Liver (tissue), 9 donors: Measurements from ENCODE around the gene PIEZO2. TPM values are rescaled to one million over a fixed set of nuclear protein-coding genes. Genes with fewer than 3 reads are reported as not detected.

ENCODE experiments used
- DNase-seq: peaks from one replicate; pipeline ENCODE4 v3.0.0-alpha.2; 2017; ENCODE audit warnings: low spot score
- H3K27ac ChIP-seq, 2 donors: one replicate each; pipeline ENCODE4 v1.7.0; 2013; ENCODE audit warnings: inconsistent platforms in 2 of 2, low read length in 2 of 2, control low read depth in 1 of 2, low read depth in 1 of 2, mild to moderate bottlenecking in 1 of 2
- H3K27me3 ChIP-seq, 4 donors: one replicate each; pipeline versions ENCODE4 v1.6.1 to v1.7.0; 2013; ENCODE audit warnings: low read length in 3 of 4, inconsistent platforms in 1 of 4, mild to moderate bottlenecking in 1 of 4, moderate library complexity in 1 of 4; ENCODE audit not compliant: control insufficient read depth in 4 of 4, insufficient read depth in 4 of 4
- H3K36me3 ChIP-seq, 4 donors: one replicate each; pipeline versions ENCODE4 v1.6.1 to v1.7.0; 2013; ENCODE audit warnings: low read length in 3 of 4, mild to moderate bottlenecking in 3 of 4, low read depth in 1 of 4, moderate library complexity in 1 of 4; ENCODE audit not compliant: control insufficient read depth in 4 of 4, insufficient read depth in 3 of 4
- H3K4me1 ChIP-seq, 4 donors: one replicate each; pipeline versions ENCODE4 v1.6.1 to v1.7.0; 2013; ENCODE audit warnings: low read length in 3 of 4, mild to moderate bottlenecking in 3 of 4, moderate library complexity in 1 of 4; ENCODE audit not compliant: control insufficient read depth in 4 of 4, insufficient read depth in 4 of 4
- H3K4me3 ChIP-seq, 3 donors: one replicate each; pipeline versions ENCODE4 v1.6.1 to v1.7.0; 2013; ENCODE audit warnings: low read length in 3 of 3, control low read depth in 1 of 3, low read depth in 1 of 3, mild to moderate bottlenecking in 1 of 3
- H3K9ac ChIP-seq, 2 donors: one replicate each; pipeline ENCODE4 v1.7.0; 2013; ENCODE audit warnings: low read length in 2 of 2, mild to moderate bottlenecking in 2 of 2, moderate library complexity in 2 of 2, control low read depth in 1 of 2, low read depth in 1 of 2
- H3K9me3 ChIP-seq, 4 donors: one replicate each; pipeline versions ENCODE4 v1.6.1 to v1.7.0; 2013; ENCODE audit warnings: low read length in 3 of 4; ENCODE audit not compliant: control insufficient read depth in 4 of 4
- ATF3 ChIP-seq: IDR thresholded peaks from 2 replicates; pipeline ENCODE4 v1.6.1; 2016; ENCODE audit warnings: antibody characterized with exemption
- CTCF ChIP-seq: fragments of 150-350 bp; IDR thresholded peaks from 2 replicates; pipeline ENCODE4 v1.5.1; 2017; ENCODE audit warnings: improper control_type of control experiment, low read depth, low read length; ENCODE audit not compliant: missing input control
- FOXA1 ChIP-seq: IDR thresholded peaks from 2 replicates; pipeline ENCODE4 v1.6.1; 2016; ENCODE audit warnings: antibody characterized with exemption
- FOXA2 ChIP-seq: IDR thresholded peaks from 2 replicates; pipeline ENCODE4 v1.6.1; 2016; ENCODE audit warnings: antibody characterized with exemption
- GABPA ChIP-seq, 2 donors: IDR thresholded peaks in 1 of 2; conservative IDR thresholded peaks in 1 of 2; 2 replicates each; pipeline ENCODE4 v1.6.1; 2016; ENCODE audit warnings: antibody characterized with exemption in 2 of 2, mild to moderate bottlenecking in 1 of 2, moderate library complexity in 1 of 2
- HNF4A ChIP-seq, 2 donors: conservative IDR thresholded peaks; 2 replicates each; pipeline ENCODE4 v1.6.1; 2016; ENCODE audit warnings: antibody characterized with exemption in 2 of 2, mild to moderate bottlenecking in 2 of 2
- HNF4G ChIP-seq: IDR thresholded peaks from 2 replicates; pipeline ENCODE4 v1.6.1; 2016; ENCODE audit warnings: antibody characterized with exemption
- JUND ChIP-seq, 2 donors: IDR thresholded peaks; 2 replicates each; pipeline ENCODE4 v1.6.1; 2016; ENCODE audit warnings: antibody characterized with exemption in 2 of 2
- MAX ChIP-seq: IDR thresholded peaks from 2 replicates; pipeline ENCODE4 v1.6.1; 2016; ENCODE audit warnings: antibody characterized with exemption
- NR2F2 ChIP-seq: IDR thresholded peaks from 2 replicates; pipeline ENCODE4 v1.6.1; 2016; ENCODE audit warnings: antibody characterized with exemption
- RAD21 ChIP-seq, 2 donors: IDR thresholded peaks; 2 replicates each; pipeline ENCODE4 v1.6.1; 2016; ENCODE audit warnings: antibody characterized with exemption in 2 of 2, mild to moderate bottlenecking in 2 of 2
- RXRA ChIP-seq, 2 donors: IDR thresholded peaks; 2 replicates each; pipeline ENCODE4 v1.6.1; 2017 to 2018; ENCODE audit warnings: antibody characterized with exemption in 2 of 2, mild to moderate bottlenecking in 1 of 2
- SP1 ChIP-seq: IDR thresholded peaks from 2 replicates; pipeline ENCODE4 v1.6.1; 2018; ENCODE audit warnings: antibody characterized with exemption, mild to moderate bottlenecking
- TAF1 ChIP-seq: conservative IDR thresholded peaks from 2 replicates; pipeline ENCODE4 v1.6.1; 2016; ENCODE audit warnings: antibody characterized with exemption, mild to moderate bottlenecking
- ZBTB33 ChIP-seq: IDR thresholded peaks from 2 replicates; pipeline ENCODE4 v1.6.1; 2016; ENCODE audit warnings: antibody characterized with exemption
- WGBS: extraction: QIAGEN DNeasy Blood & Tissue Kit; methylation state at CpG from one replicate; pipeline ENCODE4 v1.1.7; 2013; 5-methylcytosine and 5-hydroxymethylcytosine counted together
- polyA plus RNA-seq, 2 donors: library from polyadenylated mRNA; stranded (reverse) in 1 of 2; unstranded in 1 of 2; fragments of 200-250 nt in 1 of 2; fragments of >200 nt in 1 of 2; fragmentation: Nextera tagmentation in 1 of 2; extraction: Ambion mirVana in 1 of 2; gene quantifications; one replicate each; pipeline versions ENCODE4 v1.2.1 to v1.2.3, GENCODE V29; 2013 to 2015
- total RNA-seq, 2 donors: library from RNA; depleted of rRNA; stranded (reverse); fragments of >200 nt; gene quantifications; one replicate each; pipeline ENCODE4 v1.2.3, GENCODE V29; 2014
- donor health status: healthy.
- donor health status: healthy.
- donor health status: healthy.
- donor health status: healthy.
- donor health status: healthy.

Gene PIEZO2
- total and polyA plus RNA-seq, 4 donors, result 1.1 to 12.3 (median 4.8) TPM

- peaks cover 0 to 15% (median 12%) of the 10 kb centered on the region in 4 donors for H3K4me1 ChIP-seq
- no peaks in the 10 kb centered on the region for H3K36me3 ChIP-seq
- DNase-seq, result no peak
- TF ChIP-seq RAD21 (IDR thresholded peaks at IDR 0.05) (no peak), CTCF (no peak), ATF3 (no peak), SP1 (no peak), MAX (no peak), NR2F2 (no peak), GABPA (IDR thresholded peaks at IDR 0.05 in 1 of 2, conservative IDR thresholded peaks at IDR 0.05 in 1 of 2) (no peak), FOXA2 (no peak), ZBTB33 (no peak), HNF4G (no peak), HNF4A (conservative IDR thresholded peaks at IDR 0.05) (no peak), JUND (IDR thresholded peaks at IDR 0.05) (no peak), TAF1 (no peak), RXRA (IDR thresholded peaks at IDR 0.05) (no peak), FOXA1 (no peak)
- no peak overlapping the region for H3K4me3 ChIP-seq
- WGBS, result 95% methylated on average over 1 of the region's 1 CpG
- no peak overlapping the region for H3K9ac ChIP-seq
- H3K27ac ChIP-seq, result peak overlapping the region in 1 of 2 donors; percentile 67
- no peaks in the 10 kb centered on the region for H3K9me3 ChIP-seq
- no peaks in the 10 kb centered on the region for H3K27me3 ChIP-seq
Measured at GRCh38 chr18:10907749-10908148, 241.6 kb downstream of the PIEZO2 start.

GRCh38 chr18:10901329-10901728 lies 248.0 kb downstream of the PIEZO2 start:
- TF ChIP-seq JUND (IDR thresholded peaks at IDR 0.05) (no peak), FOXA2 (peak; percentile 73), CTCF (no peak), SP1 (peak; percentile 32), HNF4A (conservative IDR thresholded peaks at IDR 0.05) (peak; percentile 51 to 79), GABPA (IDR thresholded peaks at IDR 0.05 in 1 of 2, conservative IDR thresholded peaks at IDR 0.05 in 1 of 2) (no peak), RXRA (IDR thresholded peaks at IDR 0.05) (peak in 1 of 2 donors; percentile 54)
- H3K9ac ChIP-seq, result peak overlapping the region in 1 of 2 donors; percentile 50
- peak overlapping the region in 1 of 2 donors; percentile 75 for H3K27ac ChIP-seq
- DNase-seq, result no peak
- no peaks in the 10 kb centered on the region for H3K27me3 ChIP-seq
- no peak overlapping the region for H3K4me3 ChIP-seq
- H3K9me3 ChIP-seq, result no peaks in the 10 kb centered on the region
- H3K36me3 ChIP-seq, result no peaks in the 10 kb centered on the region
- WGBS, result 41% methylated on average over 2 of the region's 2 CpGs
- peaks cover 4 to 26% (median 14%) of the 10 kb centered on the region in 4 donors for H3K4me1 ChIP-seq
